ENCODE measurements around the gene RTN4R. TPM values are rescaled to one million over a fixed set of nuclear protein-coding genes. Genes with fewer than 3 reads are reported as not detected.
A peak's percentile ranks its signal among the peaks of the same experiment; 100 is the strongest.

RTN4R gene
- total and polyA plus RNA-seq, 2 of the 13 experiments (the other 11 are each of a cell fraction or from before 2014, with no cell fraction given): 0.22 to 0.77 TPM

DNA sequence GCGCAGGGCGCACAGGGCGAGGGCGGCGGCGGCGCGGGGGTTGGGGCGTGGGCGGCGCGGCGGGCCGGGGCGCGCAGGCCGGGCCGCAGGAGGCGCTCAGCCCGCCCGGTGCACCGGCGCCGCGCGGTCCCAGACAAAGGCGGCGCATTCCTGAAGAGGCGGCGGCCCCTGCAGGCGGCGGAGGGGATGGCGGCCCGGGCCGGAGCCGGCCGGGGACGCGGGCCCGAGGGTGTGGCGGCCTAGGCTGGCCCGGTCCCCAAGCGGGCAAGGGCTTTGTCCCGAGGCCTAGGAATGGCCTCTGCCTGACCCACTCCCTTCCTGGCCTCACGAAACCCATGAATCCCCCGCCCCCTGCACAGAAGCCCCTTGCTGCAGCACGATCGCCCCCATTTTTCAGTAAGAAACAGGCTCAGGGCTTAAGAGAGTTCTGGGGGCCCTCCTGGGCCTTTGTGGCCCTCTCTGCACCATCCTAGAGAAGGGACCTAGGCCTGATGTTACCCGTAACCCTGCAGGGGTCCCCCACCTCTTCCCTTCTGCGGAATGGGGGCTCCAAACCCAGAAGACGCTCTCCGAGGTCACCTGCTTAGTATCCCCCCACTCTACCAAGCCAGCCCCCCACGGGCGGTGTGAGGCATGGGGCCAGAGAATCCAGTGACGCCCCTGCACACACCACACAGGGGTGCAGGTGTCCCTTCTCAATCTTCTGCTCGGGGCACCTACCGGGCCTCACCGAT, at the start of gene RTN4R (continued):
- TF ChIP-seq, protein P1, sequence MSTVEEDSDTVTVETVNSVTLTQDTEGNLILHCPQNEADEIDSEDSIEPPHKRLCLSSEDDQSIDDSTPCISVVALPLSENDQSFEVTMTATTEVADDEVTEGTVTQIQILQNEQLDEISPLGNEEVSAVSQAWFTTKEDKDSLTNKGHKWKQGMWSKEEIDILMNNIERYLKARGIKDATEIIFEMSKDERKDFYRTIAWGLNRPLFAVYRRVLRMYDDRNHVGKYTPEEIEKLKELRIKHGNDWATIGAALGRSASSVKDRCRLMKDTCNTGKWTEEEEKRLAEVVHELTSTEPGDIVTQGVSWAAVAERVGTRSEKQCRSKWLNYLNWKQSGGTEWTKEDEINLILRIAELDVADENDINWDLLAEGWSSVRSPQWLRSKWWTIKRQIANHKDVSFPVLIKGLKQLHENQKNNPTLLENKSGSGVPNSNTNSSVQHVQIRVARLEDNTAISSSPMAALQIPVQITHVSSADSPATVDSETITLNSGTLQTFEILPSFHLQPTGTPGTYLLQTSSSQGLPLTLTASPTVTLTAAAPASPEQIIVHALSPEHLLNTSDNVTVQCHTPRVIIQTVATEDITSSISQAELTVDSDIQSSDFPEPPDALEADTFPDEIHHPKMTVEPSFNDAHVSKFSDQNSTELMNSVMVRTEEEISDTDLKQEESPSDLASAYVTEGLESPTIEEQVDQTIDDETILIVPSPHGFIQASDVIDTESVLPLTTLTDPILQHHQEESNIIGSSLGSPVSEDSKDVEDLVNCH (CRISPR knock-in tag; IDR thresholded peaks at IDR 0.05): no peak
- TF ChIP-seq HNRNPLL (IDR thresholded peaks at IDR 0.05; ENCODE audit: low read depth, low read length, poor library complexity, severe bottlenecking) (peak; percentile 10), TEAD3 (CRISPR knock-in tag; optimal IDR thresholded peaks at IDR 0.05; ENCODE audit: borderline replicate concordance) (peak; percentile 43), ZNF430 (CRISPR knock-in tag; IDR thresholded peaks at IDR 0.05) (no peak), XRCC5 (optimal IDR thresholded peaks at IDR 0.05; ENCODE audit: low read length) (peak; percentile 41), ZFP90 (CRISPR knock-in tag; IDR thresholded peaks at IDR 0.05; ENCODE audit: borderline replicate concordance) (no peak), MXD3 (CRISPR knock-in tag; IDR thresholded peaks at IDR 0.05) (no peak), SNAPC2 (CRISPR knock-in tag; IDR thresholded peaks at IDR 0.05) (no peak), PRMT3 (CRISPR knock-in tag; IDR thresholded peaks at IDR 0.05; ENCODE audit: borderline replicate concordance, low read depth) (no peak), MXI1 (IDR thresholded peaks at IDR 0.05; ENCODE audit: borderline replicate concordance, low read depth, low read length) (no peak), RFXAP (CRISPR knock-in tag; IDR thresholded peaks at IDR 0.05; ENCODE audit: borderline replicate concordance) (no peak), ZNF550 (CRISPR knock-in tag; IDR thresholded peaks at IDR 0.05; ENCODE audit: borderline replicate concordance) (no peak), MAF1 (CRISPR knock-in tag; IDR thresholded peaks at IDR 0.05; ENCODE audit: borderline replicate concordance) (no peak)

All from HepG2 (cell line).